HG02678 (cell line): ENCODE data around the gene R3HDM2.
"Not testable (repeated sequence)": the region's sequence is repeated elsewhere in the genome, so short reads cannot be mapped to it uniquely, and the experiment has no call there.

Experiments used
- ATAC-seq: cut with Tn5 transposase; IDR thresholded peaks from one replicate; pipeline ENCODE4 v1.9.1; 2021; ENCODE audit warnings: mild to moderate bottlenecking, moderate library complexity; ENCODE audit not compliant: unreplicated experiment

Gene R3HDM2

DNA sequence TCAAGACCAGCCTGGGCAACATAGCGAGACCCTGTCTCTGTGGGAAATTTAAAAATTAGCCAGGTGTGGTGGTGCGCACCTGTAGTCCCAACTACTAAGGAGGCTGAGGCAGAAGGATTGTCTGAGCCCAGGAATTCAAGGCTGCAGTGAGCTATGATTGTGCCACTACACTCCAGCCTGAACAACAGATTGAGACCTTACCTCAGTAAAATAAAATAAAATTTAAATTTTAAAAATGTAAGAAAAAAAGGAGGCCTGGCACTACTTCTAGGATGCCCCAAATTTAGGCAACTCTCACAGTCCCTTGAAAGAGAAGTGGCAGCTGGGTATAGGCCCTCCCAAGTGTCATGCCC lies 23.3 kb upstream of the R3HDM2 start:
- ATAC-seq: no peak

DNA sequence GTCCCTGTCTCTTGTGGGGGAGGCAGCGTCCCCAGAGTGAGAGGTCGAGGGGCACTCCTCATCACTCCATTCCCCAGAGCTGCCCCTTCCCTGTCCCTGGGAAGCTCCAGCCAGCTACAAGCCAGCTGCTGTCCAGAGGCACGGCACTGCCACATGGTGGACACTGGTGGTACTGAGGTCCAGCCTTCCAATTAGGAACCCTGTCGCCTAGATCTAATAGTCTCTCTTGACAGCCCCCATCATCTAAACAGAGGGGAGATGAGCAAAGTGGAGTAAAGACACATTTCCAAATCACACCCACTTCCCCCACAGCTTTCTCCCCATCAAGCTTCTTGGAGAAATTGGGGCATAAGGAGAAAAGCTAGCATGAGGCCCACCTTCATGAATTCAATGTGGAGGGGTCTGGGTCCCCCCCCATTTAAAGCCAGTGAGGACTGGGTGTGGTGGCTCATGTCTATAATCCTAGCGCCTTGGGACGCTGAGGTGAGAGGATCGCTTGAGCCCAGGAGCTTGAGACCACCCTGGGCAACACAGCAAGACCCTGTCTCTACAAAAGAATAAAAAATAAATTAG lies 22.2 kb upstream of the R3HDM2 start:
- ATAC-seq: peak; percentile 56

DNA sequence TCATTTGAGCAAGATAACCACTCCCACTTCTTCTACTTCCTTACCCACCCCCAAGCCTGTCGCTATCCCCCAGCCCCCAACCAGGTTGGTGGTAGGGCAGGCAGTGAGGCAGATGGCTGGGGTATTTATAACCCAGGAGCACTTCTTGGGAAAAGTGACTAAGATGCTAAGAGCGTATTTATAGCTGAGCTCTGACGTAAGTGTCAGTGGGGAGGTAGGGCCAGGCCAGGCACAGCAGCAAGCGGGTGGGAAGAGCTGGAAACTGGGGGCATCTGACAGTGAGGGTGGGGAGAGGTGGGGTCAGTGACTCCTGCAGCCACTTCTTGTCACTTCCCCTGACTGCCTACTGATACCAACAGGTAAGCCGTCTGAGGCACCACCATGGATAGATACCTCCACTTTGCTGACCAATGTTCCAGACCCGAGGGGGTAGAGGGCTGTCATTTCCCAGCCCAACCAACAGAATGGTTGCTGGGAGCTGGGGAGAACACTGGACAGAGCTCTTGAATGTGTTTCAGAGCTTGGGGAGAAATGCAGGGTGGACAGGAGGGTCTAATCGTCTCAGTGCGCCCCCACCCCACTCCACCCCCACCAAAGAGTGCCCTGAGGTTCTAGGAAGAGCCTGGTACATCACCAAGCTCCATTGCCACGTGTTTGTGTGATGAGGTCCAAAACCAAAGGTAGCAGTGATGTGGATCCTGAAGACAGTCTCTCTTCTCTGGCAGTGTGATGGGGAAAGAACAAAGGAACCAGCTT lies 21.5 kb upstream of the R3HDM2 start:
- ATAC-seq: no peak

DNA sequence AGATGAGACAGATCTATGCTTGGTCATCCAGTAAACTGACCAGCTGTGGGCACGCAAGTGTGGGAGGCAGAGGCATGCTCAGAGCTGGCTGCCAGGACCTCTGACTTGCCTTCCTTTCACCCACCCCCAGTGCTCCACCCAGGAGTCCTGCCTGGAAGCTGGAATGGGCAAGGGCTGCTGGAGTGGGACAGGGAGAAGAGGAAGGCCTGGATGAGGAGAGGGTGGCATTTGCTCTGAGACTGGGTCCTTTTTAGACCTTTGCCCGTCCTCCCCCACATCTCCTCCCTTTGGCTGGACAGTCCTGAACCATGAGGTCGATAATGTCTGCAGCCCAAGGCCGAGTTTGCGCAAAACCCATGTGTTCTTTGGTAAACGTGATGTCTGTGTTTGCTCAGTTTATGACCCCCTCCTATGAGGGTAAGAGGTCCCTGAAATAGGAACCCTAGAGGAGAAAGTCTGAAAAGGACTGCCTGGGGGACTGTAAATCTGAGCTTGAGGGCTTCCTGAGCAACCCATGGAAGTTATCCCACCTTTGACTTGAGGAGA lies 20.5 kb upstream of the R3HDM2 start:
- ATAC-seq: no peak

DNA sequence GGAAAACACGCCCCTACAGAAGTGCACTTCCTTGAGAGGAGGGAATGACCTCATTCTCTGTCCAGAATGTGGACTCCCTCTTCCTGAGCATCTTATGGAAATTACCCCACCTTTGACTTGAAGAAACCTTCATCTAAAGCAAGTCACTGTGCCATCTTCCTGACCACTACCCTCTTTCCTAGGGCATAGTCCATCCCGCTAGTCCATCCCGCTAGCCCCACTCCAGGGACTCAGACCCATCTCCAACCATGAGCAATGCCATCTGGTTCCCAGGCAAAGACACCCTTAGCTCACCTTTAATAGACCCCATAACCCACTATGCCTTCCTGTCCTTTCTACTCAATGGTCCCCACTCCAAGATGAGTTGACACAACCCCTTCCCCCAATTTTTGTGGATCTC lies 19.2 kb upstream of the R3HDM2 start:
- ATAC-seq: no peak

DNA sequence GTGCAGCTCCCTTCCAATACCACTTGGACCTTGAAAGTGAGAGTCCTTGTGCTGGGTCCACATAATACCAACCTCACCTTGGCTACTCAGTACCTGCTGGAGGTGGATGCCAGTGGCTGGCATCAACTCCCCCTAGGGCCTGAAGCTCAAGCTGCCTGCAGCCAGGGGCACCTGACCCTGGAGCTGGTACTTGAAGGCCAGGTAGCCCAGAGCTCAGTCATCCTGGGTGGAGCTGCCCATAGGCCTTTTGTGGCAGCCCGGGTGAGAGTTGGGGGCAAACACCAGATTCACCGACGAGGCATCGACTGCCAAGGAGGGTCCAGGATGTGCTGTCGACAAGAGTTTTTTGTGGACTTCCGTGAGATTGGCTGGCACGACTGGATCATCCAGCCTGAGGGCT lies 18.5 kb upstream of the R3HDM2 start:
- no peak for ATAC-seq

DNA sequence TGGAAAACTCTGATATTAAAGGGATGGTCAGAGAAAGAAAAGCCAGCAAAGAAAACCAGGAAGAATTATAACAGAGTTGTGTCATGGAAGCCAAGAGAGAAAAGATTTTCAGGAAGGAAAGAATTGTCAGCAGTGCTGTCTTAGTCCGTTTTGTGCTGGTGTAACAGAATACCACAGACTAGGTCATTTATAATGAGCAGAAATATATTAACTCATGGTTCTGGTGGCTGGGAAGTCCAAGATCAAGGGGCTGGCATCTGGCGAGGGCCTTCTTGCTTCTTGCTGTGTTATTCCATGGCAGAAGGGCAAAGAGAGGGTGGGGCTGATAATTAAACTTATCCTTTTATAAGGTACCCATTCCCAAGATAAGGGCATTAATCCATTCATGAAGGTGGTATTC lies 17.8 kb upstream of the R3HDM2 start:
- no peak for ATAC-seq

DNA sequence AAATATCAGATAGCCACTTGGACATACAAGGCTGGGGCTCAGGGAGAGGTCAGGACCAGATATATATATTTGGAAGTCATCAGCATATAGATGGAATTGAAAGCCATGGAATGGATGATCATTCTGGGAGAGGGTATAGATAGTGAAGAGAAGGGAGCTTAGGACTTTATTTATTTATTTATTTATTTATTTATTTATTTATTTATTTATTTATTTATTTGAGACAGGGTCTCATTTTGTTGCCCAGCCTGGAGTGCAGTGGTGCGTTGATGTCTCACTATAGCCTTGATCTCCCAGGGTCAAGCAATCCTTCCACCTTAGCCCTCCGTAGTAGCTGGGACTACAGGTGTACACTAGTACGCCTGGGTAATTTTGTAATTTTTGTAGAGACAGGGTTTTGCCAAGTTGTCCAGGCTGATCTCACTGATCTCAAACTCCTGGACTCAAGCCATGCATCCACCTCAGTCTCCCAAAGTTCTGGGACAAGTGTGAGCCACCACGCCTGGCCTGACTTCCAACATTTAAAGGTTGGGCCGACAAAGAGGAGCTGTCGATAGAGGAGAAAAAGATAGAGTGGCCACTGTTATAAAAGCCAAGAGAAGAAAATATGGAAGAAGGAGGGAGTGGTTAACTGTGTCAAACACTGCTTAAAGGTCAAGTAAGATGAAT lies 15.6 kb upstream of the R3HDM2 start:
- no peak for ATAC-seq

DNA sequence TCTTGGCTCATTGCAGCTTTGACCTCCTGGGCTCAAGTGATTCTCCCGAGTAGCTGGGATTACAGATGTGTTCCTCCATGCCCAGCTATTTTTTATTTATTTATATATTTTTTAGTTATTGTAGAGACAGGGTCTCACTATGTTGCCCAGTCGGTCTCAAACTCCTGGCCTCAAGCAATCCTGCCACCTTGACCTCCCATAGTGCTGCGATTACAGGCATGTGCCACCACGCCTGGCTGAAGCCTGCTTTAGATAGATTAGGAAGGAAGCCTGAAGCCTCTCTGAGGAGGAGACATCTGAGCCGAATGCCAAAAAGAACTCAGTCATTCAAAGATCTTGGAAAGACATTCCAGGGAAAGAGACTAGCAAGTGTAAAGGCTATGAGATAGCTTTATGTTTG lies 13.9 kb upstream of the R3HDM2 start:
- ATAC-seq: no peak

DNA sequence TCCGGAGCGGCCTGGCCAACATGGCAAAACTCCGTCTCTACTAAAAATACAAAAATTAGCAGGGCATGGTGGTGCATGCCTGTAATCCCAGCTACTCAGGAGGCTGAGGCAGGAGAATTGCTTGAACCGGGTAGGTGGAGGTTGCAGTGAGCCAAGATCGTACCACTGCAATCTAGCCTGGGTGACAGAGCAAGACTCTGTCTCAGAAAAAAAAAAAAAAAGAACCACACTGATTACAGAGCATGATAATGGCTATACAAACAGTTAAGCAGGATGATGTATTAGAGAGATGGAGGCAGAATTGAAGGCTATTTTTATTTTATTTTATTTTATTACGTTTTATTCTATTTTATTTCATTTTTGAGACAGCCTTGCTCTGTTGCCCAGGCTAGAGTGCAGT lies 13.5 kb upstream of the R3HDM2 start:
- not testable (repeated sequence) for ATAC-seq

DNA sequence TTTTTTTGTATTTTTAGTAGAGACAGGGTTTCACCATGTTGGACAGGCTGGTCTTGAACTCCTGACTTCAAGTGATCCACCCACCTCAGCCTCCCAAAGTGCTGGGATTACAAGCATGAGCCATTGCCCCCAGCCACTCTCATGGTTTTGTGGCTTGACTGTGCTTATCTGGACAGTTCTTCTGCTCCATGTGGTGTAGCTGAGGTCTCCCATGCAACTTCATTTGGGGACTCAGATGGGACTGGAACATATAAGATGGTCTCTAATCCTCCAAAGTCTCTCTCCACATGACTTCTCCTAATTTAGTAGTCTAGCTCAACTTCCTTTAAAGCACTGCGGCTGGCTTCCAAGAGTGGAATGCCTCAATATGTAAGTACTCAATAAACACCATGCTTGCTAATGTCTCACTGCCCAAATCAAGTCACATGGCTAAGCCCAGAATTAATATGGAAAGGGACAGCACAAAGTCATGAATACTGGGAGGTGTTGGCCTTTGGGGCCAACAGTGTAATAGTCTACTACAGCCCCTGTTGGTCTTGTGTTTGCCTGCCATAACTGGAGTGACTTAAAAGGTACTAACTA lies 11.1 kb upstream of the R3HDM2 start:
- no peak for ATAC-seq

DNA sequence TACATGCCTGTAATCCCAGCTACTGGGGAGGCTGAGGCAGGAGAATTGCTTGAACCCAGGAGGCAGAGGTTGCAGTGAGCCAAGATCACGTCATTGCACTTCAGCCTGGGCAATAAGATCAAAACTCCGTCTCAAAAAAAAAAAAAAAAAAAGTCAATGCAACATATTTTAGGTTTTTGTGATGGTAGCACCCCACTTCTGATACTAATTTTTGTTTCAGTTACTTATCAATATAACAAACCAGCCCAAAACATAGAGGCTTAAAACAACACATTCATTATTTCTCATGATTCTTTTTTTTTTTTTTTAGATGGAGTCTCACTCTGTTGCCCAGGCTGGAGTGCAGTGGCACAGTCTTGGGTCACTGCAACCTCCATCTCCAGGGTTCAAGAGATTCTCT lies 10.6 kb upstream of the R3HDM2 start:
- ATAC-seq: not testable (repeated sequence)

DNA sequence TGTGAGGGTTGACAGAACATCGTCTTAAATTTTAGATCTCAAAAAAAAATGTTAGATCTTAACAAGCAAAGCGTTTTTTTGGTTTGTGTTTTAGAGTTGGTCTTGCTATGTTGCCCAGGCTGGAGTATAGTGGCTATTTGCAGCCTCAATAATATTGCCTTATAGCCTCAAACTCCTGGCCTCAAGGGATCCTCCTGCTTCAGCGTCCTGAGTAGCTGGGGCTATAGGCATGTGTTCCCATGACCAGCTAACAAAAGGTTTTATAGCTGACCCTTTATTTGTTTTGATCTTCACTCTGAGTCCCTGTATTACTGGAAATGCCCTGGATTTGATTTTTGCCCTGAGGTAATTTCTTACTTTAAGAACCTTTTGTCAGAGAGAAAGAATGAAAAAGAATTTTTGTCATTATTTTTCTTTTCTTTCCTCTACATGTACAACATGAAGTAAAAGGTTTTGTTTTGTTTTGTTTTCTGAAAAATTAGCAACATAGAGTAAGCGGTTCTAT lies 9.0 kb upstream of the R3HDM2 start:
- no peak for ATAC-seq

DNA sequence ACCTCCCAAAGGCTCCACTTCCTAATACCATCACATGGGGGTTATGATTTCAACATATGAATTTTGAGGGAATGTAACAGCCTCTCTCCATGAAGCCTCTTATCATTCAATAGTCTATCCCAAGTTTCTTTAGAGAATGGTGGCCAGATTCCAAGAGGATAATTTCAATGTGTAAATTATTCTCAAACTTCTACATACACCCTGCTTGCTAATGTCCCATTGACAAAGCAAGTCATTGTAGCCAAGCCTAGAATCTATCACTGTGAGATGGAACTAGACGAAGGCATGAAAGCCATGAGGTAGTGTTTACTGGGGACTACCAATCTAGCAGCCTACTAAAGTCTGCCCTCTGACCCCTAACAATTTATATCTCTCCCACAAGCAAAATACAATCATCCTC lies 7.6 kb upstream of the R3HDM2 start:
- ATAC-seq: no peak

DNA sequence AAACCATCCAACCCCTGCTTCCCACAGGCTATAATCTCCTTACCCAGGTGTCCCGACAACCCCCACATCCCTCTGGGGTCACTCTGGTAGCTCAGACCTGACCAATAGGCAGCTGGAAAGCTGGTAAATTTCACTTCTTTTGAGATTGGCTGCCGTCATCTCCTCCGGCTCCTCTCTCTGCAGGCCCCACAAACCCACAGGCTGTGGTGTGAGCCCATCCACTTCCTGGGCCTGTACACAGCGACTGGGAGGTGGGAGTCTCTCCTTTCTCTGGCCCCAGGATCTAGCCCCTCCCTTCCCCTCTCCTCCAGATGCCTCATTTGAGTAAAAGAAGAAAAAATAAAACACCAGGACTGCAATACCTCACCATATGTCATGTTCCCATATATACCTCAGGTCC lies 4.5 kb upstream of the R3HDM2 start:
- ATAC-seq: no peak

DNA sequence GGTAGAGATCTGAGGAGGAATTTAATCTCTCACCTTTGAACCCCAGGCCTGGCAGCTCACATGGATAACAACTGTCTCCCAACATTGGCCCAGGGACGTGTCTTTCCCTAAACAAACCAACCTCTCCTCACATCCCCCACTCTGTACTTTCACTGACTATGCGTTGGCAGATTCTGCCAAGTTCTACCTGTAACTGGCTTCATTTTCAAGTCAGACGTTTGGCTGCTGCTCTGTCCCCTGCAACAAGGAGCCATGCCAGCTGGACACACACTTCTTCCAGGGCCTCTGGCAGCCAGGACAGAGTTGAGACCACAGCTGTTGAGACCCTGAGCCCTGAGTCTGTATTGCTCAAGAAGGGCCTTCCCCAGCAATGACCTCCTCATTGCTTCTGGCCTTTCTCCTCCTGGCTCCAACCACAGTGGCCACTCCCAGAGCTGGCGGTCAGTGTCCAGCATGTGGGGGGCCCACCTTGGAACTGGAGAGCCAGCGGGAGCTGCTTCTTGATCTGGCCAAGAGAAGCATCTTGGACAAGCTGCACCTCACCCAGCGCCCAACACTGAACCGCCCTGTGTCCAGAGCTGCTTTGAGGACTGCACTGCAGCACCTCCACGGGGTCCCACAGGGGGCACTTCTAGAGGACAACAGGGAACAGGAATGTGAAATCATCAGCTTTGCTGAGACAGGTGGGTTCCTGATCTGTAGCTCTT lies 3.8 kb upstream of the R3HDM2 start, which contains the start of gene INHBC:
INHBC (plus strand) TSS at position 268 of the 707 bp plus-strand sequence; CDS start at position 371, 103 bp downstream.
- ATAC-seq: no peak

DNA sequence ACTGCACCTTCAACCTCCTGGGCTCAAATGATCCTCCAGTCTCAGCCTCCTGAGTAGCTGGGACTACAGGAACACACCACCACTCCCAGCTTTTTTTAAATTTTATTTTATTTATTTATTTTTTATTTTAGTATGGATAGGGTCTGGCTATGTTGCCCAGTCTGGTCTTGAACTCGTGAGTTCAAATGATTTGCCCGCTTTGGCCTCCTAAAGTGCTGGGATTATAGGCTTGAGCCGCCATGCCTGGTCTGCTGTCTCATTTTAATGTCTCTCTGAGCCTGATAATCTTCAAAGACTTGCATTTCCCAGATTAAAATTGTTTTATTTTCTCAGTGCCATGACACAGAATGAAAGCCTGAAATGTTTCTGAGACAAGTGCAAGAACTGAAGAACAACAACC lies 2.5 kb upstream of the R3HDM2 start:
- no peak for ATAC-seq

DNA sequence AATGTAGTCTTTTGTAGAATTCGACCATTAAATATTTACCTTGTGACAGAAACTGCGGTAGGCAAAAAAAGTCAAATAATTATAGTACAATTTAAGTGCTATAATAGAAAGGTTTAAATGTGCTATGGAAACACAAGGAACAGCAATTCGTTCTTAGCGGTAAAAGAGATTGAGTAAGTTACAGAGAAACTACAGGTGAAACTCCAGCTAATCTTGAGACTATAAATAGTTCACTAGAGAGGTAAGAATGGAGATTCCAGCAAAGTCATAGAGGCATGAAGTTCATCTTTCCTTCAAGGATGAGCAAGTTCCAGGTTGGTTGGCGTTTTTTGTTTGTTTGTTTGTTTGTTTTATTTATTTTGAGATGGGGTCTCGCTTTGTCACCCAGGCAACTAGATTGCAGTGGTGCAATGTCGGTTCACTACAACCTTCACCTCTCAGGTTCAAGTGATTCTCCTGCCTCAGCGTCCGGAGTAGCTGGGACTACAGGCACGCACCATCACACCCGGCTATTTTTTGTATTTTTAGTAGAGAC lies 878 bp upstream of the R3HDM2 start:
- no peak for ATAC-seq

DNA sequence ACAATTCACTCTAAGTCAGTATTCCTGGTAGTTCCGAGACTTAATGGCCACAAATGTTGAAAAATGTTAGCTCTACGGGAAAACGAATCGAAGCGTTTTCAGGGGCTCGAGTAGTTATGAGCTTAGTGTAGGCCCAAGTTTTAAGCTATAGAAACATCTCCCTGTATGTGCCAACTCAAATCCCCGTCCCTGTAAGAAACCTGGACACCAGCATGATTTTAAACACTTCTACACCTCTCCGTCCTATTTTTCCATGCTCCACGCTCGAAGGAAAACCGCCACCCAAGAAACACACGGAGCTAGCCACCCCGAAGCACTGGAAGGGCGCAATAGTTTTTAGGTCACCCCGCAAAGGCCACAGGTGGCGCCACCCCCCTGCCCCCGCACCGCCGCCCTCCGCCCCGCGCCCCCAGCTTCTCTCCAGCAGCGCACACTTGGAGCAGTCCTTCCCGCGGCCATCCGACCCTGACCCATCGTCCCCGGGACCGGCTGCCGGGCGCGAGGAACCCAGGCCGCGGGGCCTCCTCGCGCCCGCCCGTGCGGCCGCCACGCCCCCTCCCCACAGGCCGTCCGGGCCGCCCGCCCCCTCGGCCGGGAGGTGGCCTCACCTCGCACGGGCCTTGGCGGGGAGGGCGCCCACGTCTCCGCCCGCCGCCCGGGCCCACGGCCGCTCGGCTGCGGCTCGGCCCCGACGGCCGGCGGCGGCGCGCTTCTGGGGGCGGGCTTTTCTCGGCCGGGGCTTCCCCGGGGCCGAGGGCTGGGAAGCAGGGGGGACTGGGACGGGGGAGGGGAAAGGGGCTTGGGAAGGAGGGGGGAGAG lies 522 bp downstream of the R3HDM2 start:
- ATAC-seq: peak; percentile 66
